ENCODE data around the gene TBC1D8B.

- TF ChIP-seq, protein P1, sequence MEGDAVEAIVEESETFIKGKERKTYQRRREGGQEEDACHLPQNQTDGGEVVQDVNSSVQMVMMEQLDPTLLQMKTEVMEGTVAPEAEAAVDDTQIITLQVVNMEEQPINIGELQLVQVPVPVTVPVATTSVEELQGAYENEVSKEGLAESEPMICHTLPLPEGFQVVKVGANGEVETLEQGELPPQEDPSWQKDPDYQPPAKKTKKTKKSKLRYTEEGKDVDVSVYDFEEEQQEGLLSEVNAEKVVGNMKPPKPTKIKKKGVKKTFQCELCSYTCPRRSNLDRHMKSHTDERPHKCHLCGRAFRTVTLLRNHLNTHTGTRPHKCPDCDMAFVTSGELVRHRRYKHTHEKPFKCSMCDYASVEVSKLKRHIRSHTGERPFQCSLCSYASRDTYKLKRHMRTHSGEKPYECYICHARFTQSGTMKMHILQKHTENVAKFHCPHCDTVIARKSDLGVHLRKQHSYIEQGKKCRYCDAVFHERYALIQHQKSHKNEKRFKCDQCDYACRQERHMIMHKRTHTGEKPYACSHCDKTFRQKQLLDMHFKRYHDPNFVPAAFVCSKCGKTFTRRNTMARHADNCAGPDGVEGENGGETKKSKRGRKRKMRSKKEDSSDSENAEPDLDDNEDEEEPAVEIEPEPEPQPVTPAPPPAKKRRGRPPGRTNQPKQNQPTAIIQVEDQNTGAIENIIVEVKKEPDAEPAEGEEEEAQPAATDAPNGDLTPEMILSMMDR (IDR thresholded peaks at IDR 0.05), result peak in 1 of 7 experiments; percentile 18
- TF ChIP-seq POLR2A (IDR thresholded peaks at IDR 0.05), result no peak
Measured at GRCh38 chrX:106862972-106863688, 60.7 kb downstream of the TBC1D8B start.
